NCI-H345 treated with DMSO at 0.1 percent for 48 hours (cell line): ENCODE results near the gene TNIP1.

Source experiments
- DNase-seq: peaks from one replicate; lab custom pipeline; 2025; ENCODE audit not compliant: unreplicated experiment; lab: John Stamatoyannopoulos, UW

Gene TNIP1

DNA sequence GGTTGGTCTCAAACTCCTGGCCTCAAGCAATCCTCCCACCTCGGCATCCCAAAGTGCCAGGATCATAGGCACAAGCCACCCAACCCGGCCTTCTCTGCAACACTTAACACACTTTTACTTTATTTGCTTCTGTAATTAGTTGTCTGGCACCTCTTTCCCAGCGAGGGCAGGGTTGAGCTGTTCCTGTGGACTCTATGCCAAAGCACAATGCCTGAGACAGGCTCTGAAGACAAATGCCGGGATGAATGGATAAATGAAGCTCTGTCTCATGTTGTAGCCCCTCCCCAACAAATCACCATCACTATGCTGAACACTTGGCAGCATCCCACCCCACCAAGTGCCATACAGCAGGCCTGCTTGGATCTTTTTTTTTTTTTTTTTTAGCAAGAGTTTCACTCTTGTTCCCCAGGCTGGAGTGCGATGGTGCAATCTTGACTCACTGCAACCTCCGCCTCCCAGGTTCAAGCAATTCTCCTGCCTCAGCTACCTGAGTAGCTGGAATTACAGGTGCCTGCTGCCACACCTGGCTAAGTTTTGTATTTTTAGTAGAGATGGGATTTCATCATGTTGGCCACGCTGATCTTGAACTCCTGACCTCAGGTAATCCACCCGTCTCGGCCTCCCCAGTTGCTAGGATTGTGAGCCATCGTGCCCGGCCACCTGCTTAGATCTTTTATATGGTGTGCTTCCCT is 39.1 kb downstream of the TNIP1 start:
- no peak for DNase-seq

DNA sequence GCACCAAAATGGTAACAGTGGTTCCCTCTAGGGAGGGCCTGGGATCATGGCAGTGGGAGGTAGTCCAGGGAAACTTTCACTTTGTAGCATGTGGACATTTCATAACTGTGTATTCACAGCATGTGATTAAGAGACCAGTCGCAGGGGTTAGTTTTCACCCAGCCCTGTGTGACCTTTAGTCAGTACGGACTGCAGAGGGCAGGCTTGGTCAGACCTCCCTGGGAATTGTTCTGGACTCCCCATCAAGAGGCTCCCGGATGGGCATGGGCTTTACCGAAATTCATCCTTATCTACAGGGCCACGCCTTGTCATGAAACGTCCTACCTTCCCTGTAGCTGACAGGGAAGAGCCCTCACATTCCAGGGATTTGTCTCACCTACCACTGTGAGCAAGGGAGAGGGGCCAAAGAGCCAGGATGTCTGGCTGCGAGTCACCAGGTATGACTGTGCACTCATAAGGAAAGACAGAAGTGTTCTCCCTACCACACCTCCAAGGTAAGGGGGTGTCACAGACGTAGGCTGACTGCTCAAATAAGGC is 40.6 kb downstream of the TNIP1 start:
- no peak for DNase-seq

- no peak for DNase-seq
These were observed 41.2 kb downstream of the TNIP1 start for GRCh38 chr5:151039665-151040064.

DNA sequence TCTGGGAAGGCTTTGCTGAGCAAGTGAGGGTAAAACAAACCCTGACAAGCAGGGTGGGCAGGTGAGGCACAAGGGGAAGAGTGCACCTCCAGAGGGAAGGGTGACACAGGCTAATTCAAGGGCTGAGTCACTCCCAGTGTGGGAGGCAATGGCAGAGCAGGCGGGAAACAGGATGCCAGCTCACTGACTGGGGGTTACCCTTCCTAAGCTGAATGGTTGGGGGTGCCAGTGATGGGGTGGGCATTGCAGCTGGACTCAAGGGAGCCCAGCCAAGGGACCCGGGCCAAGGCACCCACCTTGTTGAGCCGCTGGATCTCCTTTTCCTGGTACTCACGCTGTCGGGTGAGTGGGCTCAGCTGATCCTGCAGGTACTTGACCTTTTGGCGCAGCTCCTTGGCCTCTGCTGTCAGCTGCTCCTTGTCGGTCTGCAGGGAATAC is 42.0 kb downstream of the TNIP1 start:
- DNase-seq = no peak

DNA sequence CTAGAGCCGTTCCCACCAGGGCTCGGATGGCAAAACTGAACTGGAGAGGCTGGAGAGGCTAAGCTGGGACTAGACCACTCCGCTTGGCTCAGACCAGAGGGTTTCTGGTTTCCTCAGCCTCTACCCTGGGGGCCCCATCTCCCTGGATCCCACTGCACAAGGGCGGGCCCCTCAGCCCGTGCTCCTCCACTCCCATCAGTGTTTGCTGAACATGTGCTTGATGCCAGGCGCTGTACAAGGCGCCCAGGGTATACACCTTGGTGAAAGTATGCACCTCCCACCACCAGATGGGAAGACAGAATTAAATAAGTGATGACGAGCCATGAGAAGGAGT is 42.5 kb downstream of the TNIP1 start:
- no peak for DNase-seq

- no peak for DNase-seq
These were observed 43.0 kb downstream of the TNIP1 start for GRCh38 chr5:151037561-151038411.

DNA sequence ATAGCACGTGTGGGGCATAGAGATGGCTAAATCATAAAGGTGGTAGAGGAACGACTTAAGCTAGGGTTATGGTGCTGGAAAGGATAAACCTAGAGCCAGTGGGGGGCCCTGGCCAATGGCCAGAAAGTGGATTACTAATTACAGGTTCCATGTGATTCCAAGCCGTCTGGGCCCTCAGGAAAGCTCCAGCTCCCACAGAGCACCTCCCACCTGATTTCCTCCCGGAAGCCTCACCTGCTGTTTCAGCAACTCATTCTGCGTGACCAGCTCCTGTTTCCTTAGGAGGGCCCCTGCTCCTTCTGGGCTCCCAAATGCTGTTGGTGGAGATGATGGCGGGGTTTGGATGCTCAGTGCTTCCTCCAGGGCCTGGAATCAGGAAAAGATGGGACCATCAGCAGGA is 44.3 kb downstream of the TNIP1 start:
- peak; percentile 35 for DNase-seq

- no peak for DNase-seq
These were observed 46.1 kb downstream of the TNIP1 start for GRCh38 chr5:151034422-151035379.

- no peak for DNase-seq
These were observed 47.5 kb downstream of the TNIP1 start for GRCh38 chr5:151033217-151033934.

DNA sequence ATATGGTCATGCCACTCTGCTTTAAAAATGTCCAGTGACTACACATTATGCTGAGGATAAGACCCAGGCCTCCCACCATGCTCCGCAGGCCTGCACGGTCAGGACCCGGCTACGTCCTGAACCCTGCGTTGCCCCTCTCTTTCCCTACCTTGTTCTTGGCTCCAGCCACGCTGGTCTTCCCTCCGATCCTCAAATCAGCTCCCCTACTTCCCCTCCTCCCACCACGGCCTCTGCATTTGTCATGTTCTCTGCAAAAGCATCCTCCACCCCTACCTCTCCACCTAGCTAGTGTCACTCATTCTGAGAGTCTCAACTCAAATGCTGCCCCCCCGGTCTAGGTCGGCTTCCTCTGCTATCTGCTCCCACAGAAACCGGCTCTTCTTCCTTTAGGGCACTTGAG is 49.3 kb downstream of the TNIP1 start:
- DNase-seq = no peak

DNA sequence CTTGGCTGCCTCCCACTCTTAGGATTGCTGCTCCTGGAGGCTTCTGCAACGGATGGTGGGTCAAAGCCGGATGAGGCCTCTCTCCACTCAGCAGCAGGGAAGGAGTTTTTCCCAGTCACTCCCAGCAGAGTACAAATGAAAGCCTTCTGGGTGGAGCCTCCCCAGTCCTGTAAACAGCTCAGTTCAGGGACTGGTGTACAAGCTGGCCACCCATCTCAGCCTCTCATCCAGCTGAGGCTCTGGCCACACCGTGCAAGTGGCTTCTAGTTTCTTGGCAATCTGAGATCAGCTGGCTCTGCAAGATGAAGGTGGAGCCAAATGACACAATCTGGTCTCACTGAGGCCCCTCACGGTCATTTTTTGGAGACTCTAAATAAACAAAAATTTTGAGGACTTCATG is 50.5 kb downstream of the TNIP1 start:
- no peak for DNase-seq

- DNase-seq = no peak
These were observed 50.8 kb downstream of the TNIP1 start for GRCh38 chr5:151030056-151030336.

DNA sequence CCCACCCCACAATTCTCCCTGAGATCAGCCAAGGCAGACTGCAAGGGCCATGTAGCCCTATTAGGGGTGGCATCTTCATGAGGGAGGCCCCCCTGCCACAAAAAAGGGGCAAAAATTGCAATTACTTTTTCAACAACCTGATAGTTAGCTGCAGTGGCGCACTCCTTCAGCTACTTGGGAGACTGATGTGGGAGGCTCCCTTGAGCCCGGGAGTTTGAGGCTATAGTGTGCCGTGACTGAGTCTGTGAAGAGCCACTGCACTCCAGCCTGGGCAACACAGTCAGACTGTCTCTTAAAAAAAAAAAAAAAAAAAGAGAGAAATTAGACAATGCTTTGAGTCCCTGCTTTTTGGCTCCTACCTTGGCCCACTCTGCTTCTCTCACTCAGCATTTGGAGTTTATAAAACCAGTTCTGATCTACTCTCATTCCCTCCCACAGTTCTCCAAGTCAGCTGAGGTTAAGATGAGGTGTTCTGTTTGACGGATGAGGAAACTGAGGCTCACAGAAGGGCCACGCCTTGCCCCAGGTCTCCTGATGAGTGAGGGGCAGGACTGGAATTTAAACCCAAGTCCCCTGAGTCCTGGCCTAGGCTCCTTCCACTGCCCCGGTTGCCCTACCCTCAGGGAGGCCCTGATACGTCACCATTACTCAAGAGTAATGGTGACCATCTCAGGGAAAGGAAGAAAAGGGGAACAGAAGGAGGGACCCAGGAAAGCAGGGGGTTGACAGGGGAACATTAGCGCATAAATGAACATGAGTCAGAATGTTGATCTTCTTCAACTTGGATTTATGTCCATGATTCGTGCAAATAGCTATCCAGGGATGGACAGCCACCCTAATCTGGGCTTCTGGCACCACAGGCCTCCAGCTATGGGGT is 51.4 kb downstream of the TNIP1 start:
- DNase-seq = no peak

DNA sequence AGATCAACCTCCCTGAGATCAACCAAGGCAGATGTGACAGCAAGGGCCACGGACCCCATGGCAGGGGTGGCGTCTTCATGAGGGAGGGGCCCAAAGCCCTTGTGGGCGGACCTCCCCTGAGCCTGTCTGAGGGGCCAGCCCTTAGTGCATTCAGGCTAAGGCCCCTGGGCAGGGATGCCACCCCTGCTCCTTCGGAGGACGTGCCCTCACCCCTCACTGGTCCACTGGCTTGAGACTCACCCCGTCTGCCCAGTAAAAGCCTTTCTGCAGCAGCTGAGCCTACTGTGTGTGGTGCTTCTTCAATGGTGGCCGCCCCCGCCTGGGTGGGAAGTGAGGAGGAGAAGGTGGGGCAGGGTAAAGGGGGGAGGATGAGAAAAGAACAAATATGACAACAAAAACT is 52.1 kb downstream of the TNIP1 start:
- no peak for DNase-seq

- no peak for DNase-seq
These were observed 52.8 kb downstream of the TNIP1 start for GRCh38 chr5:151027961-151028479.

GRCh38 chr5:151026679-151027078 is 54.2 kb downstream of the TNIP1 start:
- DNase-seq = no peak

DNA sequence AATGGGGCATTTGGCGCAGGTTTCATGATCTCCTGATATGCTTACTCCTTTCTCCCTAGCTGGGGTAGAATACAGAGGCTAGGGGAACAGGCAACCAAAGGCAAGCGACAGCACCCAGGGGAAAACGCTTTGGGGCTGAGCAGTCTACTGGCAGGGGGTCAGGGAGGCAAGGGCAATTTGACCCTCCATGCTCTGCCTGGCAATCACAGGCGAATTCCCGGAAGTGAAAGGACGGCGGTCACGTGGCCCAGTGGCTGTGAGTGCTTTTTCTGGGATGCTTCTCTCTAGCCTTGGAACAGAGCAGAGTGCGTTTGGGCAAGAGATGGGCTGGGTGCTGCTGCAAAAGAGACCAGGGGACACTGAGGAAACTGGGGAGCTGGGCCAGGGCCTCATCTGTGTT is 54.7 kb downstream of the TNIP1 start:
- no peak for DNase-seq

GRCh38 chr5:151025250-151025606 is 55.6 kb downstream of the TNIP1 start:
- DNase-seq = no peak

- no peak for DNase-seq
These were observed 56.2 kb downstream of the TNIP1 start for GRCh38 chr5:151024440-151025249.
